HL-60/S4 treated with retinoic acid at 250 ng/mL for 4 days and 3 days (cell line): ENCODE results near the gene ELMO3.

Source experiments
- in situ Hi-C: fragments of 300-500 bp; cut with MboI; formaldehyde crosslinking; loops from 2 replicates; pipeline ENCODE4 v1.7.0; 2022; ENCODE audit warnings: low sequenced_read_pairs

ELMO3 gene, protein sequence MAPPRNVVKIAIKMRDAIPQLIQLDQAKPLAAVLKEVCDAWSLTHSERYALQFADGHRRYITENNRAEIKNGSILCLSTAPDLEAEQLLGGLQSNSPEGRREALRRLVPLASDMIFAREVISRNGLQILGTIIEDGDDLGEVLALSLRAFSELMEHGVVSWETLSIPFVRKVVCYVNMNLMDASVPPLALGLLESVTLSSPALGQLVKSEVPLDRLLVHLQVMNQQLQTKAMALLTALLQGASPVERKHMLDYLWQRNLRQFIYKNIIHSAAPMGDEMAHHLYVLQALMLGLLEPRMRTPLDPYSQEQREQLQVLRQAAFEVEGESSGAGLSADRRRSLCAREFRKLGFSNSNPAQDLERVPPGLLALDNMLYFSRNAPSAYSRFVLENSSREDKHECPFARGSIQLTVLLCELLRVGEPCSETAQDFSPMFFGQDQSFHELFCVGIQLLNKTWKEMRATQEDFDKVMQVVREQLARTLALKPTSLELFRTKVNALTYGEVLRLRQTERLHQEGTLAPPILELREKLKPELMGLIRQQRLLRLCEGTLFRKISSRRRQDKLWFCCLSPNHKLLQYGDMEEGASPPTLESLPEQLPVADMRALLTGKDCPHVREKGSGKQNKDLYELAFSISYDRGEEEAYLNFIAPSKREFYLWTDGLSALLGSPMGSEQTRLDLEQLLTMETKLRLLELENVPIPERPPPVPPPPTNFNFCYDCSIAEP

DNA sequence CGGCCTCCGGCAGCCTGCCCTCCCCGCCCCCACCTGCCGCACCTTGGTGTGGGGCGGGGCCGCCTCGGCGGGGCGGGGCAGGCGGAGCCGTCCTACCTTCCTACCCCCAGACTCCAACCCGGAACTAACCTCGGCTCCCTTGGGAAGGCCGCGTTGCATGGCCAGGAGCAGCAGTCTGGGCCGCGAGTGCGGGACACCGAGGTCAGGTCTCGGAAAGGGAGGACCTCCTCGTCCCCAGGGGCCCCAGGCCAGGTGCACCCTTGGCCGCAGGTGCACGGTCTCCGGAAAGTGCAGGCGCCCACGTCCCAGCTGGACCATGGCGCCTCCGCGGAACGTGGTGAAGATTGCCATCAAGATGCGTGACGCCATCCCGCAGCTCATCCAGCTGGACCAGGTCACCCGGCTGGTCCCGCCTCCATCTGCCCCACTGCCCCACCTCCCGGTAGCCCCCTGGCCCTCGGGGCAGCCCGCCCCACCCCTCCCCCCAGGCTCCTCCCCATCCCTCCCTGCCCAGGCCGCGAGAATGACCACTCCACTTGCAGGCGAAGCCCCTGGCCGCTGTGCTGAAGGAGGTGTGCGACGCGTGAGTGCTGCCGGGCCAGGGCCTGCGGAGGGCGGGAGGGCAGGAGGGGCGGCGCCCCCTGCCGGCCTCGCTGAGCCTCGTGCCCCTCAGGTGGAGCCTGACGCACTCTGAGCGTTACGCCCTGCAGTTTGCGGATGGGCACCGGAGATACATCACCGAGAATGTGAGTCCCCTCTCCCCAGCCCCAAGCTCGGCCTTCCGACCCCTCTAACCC lies at the start of gene ELMO3:
ELMO3 (plus strand) TSS at position 121 of the 797 bp plus-strand sequence; CDS start at position 317, 196 bp downstream.
- in situ Hi-C loops = no loop called here

DNA sequence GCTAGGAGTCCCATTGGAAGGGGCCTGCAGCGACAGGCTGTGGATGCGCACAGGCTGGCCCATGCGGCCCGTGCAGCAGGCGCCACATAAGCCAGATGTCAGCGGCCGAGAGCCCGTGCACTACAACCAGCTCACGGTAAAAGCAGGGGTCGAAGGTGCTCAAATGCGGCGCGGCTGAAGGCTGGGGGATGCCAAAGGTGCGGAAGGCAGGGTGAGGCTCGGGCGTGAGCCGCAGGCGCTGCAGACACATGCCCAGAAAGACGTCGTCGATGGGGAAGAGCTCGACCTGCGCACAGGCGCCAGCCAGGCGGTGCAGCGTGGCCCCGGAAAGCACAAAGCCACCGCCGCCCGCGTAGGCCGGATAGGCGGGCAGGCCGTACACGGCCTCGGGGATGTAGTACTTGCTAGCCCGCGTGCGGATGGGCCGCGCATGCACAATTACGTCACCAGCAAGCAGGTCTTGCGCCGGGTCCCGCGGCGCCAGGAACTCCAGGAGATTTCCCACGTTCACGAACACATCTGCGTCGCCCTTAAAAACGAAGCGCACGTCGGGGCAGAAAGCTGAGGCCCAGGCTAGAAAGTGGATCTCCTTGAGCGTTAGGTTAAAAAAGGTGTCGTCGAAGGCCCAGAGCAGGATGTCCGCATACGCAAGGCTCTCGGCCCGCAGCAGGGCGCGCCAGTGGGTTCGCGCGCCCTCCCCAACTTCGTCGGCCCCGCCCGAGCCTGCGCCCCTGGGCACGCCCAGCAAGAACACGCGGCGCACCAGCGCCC lies 49.5 kb upstream of the ELMO3 start:
- in situ Hi-C loops = loop anchor here (10.0 to 25.0 kb wide), 2 partner anchors 135 to 187 kb away; partner anchors contain the start of gene CES3

DNA sequence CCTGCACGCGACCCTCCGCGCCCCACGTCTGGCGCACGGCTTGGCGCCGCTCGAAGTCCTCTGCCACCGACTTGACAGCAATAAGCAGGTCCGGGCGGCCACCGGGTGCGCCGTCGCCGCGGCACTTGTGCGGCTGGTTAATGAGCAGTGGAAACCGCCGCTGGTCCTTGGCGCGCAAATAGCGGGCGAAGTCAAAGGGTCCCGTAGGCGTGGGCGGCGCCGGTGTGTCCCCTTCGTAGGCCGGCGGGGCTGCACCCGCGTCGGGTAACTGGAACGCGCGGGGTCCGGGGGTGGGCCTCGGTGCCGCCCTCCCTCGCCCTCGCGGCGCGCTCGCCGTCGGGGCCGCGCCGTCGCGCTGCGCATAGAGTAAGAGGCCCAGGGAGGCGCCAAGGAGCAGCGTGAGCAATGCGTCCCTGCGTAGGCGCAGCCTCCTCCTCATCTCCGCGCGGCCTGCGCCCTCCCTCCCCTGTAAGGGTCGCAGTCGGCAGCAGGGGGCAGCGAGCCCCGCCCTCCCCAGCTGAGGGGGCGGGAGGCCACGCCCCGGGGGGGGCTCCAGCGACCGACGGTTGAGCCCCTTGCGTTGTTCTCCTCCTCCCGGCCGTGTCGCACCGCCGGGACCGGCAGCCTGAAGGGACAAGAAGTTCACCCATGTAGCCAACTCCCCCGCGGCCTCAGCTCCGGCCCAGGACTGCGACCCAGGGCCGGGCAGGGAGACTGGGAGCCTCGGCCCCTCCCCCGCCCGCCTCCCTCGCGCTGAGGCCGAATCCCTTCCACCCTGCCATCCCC lies 48.7 kb upstream of the ELMO3 start:
- in situ Hi-C loops = loop anchor here (10.0 to 25.0 kb wide), 2 partner anchors 135 to 188 kb away; partner anchors contain the start of gene CES3

DNA sequence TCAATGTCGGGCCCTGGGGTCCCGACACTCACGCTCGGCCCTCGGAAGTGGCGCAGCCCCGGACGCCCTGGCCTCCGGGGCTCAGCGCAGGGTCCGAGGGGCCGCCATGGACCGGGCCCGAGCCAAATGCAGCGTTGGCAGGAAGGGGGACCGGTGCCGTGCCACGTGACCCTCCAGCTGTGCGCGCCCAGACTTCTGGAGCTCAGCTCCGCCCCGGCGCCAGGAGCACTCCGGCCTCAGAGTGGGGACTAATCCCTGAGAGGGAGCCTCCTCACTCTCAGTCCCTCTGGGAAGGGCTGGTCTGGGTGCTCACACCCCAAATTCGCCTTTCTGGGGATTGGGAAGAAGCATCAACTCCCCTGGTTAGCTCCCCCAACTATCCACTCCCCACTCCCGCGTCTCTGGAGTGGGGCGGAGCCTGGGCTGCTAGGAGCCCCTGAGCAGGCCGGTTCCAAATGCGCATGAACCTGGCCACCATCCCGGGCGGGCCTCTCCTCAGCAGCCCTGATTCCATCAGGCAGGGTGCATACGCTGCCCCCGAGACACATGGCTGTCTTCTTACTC lies 48.0 kb upstream of the ELMO3 start, which contains the start of gene B3GNT9:
B3GNT9 (minus strand) TSS at position 166 of the 564 bp plus-strand sequence. CDS start 513 bp downstream, outside the sequence.
- in situ Hi-C loops = loop anchor here (10.0 to 25.0 kb wide), 2 partner anchors 136 to 189 kb away; partner anchors contain the start of gene CES3

DNA sequence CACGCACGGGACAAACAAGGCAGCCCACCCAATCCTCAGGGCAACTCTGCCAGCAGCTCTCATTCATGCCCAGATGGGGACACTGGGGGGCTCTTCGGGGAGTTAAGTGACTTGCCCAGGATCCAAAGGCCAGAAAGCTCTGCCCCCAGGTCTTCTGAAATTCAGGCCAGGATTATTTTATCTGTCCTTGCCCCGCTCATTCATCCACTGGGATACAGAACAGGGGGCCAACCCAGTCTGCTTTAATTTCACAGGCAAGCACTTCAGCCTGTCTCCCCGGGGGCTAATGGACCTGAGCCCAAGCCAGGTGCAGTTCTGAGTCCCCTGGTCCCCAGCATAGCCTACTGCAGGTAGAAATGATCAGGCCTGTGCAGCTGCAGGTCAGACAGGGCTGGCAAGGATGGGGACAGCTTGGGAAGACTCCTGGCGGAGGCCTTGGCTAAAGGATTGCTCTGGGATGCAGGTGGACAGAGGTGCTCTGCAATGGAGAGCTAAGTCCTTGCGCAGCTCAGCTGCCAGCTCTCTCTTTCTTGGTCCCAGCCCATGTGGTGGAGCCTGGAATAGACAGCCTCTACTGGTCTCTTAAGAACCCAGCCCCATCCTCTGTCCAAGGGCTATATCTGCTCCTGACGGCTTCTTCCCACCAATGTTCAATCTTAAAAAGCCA lies 47.4 kb upstream of the ELMO3 start:
- in situ Hi-C loops = loop anchor here (10.0 to 25.0 kb wide), 2 partner anchors 137 to 189 kb away; partner anchors contain the start of gene CES3

DNA sequence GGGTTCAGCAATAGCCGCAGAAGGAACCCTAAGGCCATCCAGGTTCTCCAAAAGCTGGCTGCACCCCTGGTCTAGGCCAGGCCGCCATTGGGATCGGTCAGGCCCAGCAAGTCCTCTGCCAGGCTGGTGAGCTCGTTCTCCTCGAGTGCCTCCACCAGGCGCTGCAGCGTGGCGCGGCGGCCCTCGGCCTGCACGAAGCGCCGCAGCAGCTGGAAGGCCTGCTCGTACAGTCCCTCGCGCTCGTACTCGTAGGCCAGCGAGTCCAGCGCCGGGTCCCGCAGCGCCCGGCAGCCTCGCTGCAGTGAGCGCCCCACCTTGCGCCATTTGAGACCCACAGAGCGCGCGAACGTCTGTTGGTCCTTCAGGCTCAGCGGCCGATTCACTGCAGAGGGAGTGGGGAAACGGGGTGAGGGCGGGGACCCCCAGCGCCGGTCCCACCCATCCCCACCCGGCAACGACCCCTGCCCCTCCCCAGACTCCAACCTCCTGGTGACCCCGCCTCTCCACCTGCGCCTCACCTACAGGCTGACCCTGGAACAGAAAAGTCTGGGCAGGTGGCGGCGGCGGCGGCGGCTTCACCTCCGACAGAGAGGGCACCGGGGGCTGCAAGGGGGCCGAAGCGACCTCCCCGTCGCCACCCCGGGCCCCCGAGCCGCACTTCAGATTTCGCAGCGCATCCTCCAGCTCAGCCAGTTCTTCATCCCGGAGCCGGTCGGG lies 44.2 kb upstream of the ELMO3 start:
- in situ Hi-C loops = loop anchor here (10.0 to 25.0 kb wide), 2 partner anchors 140 to 192 kb away; partner anchors contain the start of gene CES3

DNA sequence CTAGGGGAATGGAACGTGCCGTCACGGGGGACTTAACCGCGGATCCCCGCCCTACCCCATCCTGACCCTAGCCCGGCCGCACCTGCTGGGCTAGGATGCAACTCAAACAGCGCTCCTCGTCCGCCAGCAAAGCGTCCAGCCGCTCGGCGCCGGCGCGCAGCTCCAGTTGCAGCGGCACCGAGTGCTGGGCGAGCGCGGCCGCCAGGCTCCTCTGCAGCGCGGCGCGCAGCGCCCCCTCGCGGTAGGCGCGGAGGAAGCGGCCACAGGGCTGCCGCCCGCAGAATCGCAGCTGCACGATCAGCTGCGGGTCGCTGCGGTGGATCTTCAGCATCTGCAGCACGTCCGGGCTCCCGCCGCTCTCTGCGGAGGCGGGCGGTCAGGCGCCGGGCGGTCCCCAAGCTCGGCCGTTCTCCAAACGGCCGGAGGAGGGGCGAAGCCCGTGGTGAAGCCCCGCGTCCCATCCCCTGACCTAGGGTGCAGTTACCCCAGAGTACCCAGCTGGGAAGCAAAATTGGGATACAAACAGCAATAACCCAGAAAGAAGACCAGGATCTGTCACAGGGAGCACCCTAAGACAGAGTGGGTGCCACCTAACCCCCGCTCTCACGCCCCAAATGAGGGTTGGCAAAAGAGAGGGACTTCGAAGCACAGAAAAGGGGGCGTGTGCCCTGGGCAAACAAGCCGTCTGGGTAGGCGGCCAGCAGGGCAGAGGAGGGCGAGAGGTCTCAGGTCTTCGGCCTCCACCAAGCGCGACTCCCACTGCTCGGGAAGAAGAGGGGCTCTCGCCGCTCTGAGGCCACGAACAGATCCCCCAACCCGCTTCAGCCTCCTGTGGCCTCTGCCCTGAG lies 43.4 kb upstream of the ELMO3 start:
- in situ Hi-C loops = loop anchor here (10.0 to 25.0 kb wide), 2 partner anchors 141 to 193 kb away; partner anchors contain the start of gene CES3

DNA sequence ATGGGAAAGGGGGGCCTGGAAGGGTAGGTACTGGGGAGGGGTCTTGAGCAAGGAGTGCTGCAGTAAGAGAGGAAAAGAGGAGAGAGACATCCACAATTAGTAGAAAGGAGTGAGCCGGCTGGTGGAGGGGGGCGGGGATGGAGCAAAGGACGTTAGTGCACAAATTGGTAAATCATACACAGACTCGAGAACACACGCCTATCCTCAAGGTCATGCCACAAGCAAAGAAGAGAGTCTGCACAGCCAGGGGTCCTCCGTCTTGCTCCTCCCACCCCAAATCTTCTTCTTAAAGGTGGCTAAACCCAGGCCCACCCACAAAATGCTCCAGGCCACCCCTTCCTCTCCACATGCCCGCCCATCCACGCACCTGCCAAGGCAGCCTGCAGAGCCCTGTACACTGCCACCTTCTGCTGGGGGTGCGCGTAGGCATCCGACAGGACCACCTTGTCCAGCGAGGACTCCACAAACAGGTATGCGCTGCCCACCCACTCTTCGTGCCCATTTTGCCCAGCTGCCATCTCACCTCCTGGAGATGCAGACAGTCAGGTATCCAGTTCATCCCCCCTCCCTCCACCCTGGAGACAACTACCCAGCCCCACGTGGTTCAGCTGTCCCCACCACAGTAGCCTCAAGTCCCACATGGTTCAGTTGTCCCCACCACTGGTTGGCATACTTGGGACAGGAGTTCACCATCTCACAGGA lies 42.6 kb upstream of the ELMO3 start:
- in situ Hi-C loops = loop anchor here (10.0 to 25.0 kb wide), 2 partner anchors 141 to 194 kb away; partner anchors contain the start of gene CES3

DNA sequence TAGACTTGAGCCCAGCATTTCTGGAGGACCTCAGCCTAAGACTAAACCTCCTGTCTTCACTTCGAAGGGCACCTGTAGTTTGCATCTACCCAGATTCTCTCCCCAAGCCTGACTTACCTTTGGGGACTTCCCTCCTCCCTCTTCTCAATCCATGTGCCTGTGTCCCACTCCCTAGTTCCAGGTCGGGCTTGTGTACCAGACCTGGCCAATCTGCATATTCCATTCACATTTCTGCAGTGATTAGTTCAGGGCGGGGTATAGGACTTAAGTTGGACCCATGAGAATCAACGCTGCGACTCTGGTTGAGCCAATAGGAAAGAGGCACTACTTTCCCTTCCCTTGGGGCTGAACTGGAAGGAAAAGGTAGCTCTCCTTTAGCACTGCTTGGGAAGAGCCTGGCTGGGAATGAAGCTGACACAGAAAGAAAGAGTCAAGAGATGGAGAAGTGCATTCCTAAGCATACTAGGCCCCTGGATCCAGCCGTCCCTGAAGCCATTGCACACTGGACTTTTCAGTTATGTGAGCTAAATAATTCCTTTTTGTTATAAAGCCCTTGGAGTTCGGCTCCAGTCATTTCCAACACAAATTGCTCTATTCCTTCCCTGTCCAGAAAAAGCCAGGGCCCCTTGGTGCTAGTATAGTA lies 41.7 kb upstream of the ELMO3 start:
- in situ Hi-C loops = loop anchor here (10.0 to 25.0 kb wide), 2 partner anchors 142 to 195 kb away; partner anchors contain the start of gene CES3

DNA sequence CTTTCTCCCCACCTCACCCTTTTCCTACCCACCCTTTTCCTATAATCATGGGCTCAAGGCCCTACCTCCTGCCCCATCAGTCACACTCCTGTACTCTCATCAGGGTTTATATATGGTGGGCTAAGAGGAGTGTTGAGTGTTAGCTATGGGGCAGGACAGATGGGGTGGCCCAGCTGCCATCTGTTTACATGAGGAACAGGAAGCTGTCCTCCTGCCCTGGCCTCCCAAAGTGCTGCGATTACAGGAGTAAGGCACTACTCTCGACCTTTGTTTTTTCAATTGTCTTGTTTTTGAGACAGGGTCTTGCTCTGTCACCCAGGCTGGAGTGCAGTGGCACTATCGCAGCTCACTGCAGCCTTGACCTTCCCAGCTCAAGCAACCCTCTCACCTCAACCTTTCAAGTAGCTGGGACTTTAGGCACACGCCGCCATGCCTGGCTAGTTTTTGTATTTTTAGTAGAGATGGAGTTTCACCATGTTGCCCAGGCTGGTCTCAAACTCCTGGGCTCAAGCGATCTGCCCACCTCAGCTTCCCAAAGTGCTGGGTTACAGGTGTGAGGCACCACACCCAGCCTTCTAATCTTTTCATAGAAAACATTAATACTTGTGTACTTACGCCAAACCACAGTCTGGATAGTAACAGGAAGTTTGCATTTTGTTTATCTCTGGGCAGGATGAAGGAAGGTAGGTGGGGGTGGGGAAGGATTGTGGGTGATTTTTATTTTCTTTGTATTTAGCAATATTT lies 40.9 kb upstream of the ELMO3 start:
- in situ Hi-C loops = loop anchor here (10.0 to 25.0 kb wide), 2 partner anchors 143 to 196 kb away; partner anchors contain the start of gene CES3

DNA sequence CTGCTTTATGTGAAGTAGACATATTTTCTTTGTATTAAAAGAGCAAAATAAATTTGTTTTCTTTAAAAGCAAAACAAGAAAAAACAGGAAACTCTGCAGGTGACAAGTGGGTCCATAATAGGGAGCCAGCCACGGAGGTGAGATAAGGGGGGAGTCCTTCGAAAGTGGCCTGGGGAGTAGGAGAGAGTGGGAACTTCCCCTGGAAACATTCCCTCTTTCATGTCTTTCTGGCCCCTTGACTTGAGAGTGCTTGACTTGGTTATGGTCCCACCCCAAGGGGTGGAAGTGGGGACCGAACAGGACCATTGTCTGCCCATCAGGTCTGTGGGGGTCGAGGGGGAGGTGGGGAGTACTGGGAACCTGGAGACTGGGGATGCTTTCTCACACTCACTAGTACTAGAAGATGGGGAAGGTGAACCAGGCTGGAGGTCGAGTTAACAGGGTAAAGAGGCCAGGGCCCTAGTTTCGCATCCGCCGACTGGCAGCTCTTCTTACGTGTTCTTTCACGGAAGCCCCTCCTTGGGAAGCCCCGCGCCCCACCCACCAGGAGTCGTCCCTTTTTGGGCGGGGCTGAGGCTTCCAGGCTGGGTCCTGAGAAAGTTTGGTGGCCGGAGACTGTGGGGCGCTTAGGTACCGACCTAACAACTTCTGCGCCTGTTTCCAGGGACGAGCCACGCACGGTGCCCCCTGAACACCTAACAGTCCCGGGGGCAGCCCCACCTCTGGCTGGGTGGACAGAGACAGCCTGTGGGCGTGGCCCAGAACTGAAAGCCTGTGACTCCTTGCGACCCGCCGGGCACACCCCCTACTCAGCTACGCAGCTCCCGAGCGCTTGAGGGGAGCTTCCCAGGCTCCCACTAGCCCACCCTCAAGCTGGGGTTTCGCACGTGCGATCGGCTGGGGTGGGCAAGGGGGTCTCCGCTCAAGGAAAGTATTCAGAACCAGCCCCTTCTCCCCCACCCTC lies 40.0 kb upstream of the ELMO3 start:
- in situ Hi-C loops = loop anchor here (10.0 to 25.0 kb wide), 2 partner anchors 144 to 197 kb away; partner anchors contain the start of gene CES3

DNA sequence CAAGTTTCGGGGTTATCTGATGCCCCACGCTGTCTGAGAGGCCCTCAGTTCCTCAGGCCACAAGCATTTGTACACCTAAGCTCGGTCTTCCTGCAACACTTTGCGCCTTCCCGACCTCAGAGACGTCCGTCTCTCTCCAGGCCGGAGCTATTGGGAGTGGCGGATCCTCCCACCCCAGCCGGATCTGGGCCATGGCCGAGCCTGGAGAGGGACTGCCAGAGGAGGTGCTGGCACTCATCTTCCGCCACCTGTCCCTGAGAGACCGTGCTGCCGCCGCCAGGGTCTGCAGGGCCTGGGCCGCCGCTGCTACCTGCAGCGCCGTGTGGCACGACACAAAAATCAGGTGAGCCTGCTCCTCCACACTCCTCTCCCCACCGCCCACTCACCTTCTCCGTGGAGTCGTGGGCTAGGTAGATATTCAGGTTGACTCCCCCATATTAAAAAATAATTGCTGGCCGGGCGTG lies 37.3 kb upstream of the ELMO3 start:
- in situ Hi-C loops = loop anchor here (25.0 kb wide), 1 partner anchor 199 kb away; the partner anchor contains the start of gene CES3
